Thoracic aorta (tissue), 2 donors: ENCODE data around the gene WDR46. TPM values are rescaled to one million over a fixed set of nuclear protein-coding genes. Genes with fewer than 3 reads are reported as not detected.

Experiments used
- ATAC-seq: fragments of 150-250 bp; one replicate; pipeline ENCODE4 v1.8.0; 2017; ENCODE audit warnings: low read depth; ENCODE audit not compliant: insufficient number of reproducible peaks, low FRiP score
- DNase-seq: peaks from one replicate; pipeline ENCODE4 v3.0.0-alpha.2; 2020; ENCODE audit warnings: low spot score
- H3K27ac ChIP-seq, 2 donors: fragments of 200-600 bp; sonication (generic); 1 replicate in 1 of 2; 2 replicates in 1 of 2; pipeline ENCODE4 v1.5.1; 2016; ENCODE audit warnings: mild to moderate bottlenecking in 2 of 2, moderate library complexity in 2 of 2
- H3K27me3 ChIP-seq: fragments of 200-600 bp; sonication (generic); replicated peaks from 2 replicates; pipeline ENCODE4 v1.6.0; 2016; ENCODE audit warnings: mild to moderate bottlenecking; ENCODE audit not compliant: insufficient read depth
- H3K36me3 ChIP-seq: fragments of 200-600 bp; sonication (generic); one replicate; pipeline ENCODE4 v1.5.1; 2016
- H3K4me1 ChIP-seq, 2 donors: fragments of 200-600 bp; sonication (generic); 1 replicate in 1 of 2; 2 replicates in 1 of 2; pipeline versions ENCODE4 v1.5.1 to v1.6.0; 2016; ENCODE audit warnings: low read depth in 2 of 2, mild to moderate bottlenecking in 1 of 2; ENCODE audit not compliant: control insufficient read depth in 1 of 2
- H3K4me3 ChIP-seq: fragments of 200-600 bp; sonication (generic); 2 replicates; pipeline ENCODE4 v1.5.1; 2016; ENCODE audit warnings: mild to moderate bottlenecking
- H3K9me3 ChIP-seq: fragments of 200-600 bp; sonication (generic); 2 replicates; pipeline ENCODE4 v1.5.1; 2016
- CTCF ChIP-seq: fragments of 200-600 bp; sonication (generic); IDR thresholded peaks from one replicate; pipeline ENCODE4 v1.5.1; 2019; ENCODE audit warnings: antibody characterized with exemption
- total RNA-seq, 2 donors: library from RNA; depleted of rRNA; stranded (reverse); fragments of >200 nt; gene quantifications; one replicate each; pipeline versions ENCODE4 v1.1.0 to v1.2.3, GENCODE V29; 2016

Gene WDR46
- total RNA-seq, 2 donors from 2014 or later, result 42.6 to 60.3 TPM

- H3K36me3 ChIP-seq, result peaks cover 3% of the 10 kb centered on the region
- DNase-seq (no peak), ATAC-seq (no peak)
- no peaks in the 10 kb centered on the region for H3K9me3 ChIP-seq
- no peak for TF ChIP-seq CTCF
- H3K27me3 ChIP-seq, result no peaks in the 10 kb centered on the region
- peaks cover 34 to 52% of the 10 kb centered on the region in 2 donors for H3K4me1 ChIP-seq
- peak within 1 kb of the TSS; percentile 92 to 96 for H3K27ac ChIP-seq
- peak within 1 kb of the TSS; percentile 71 for H3K4me3 ChIP-seq
Measured at GRCh38 chr6:33313709-33314514, 24.9 kb upstream of the WDR46 start, which contains the start of gene TAPBP. TAPBP (minus strand) TSS chr6:33314078; CDS start chr6:33314041, 37 bp downstream.

GRCh38 chr6:33313105-33313708, 24.2 kb upstream of the WDR46 start:
- Histone ChIP-seq H3K9me3 (no peaks in the 10 kb centered on the region), H3K4me3 (peak overlapping the region; percentile 71), H3K4me1 (peaks cover 27 to 44% of the 10 kb centered on the region in 2 donors), H3K27ac (peak overlapping the region; percentile 92 to 96), H3K27me3 (no peaks in the 10 kb centered on the region), H3K36me3 (no peaks in the 10 kb centered on the region)
- ATAC-seq, result no peak
- TF ChIP-seq CTCF, result no peak
- DNase-seq, result no peak

GRCh38 chr6:33312361-33313104, 23.5 kb upstream of the WDR46 start:
- ATAC-seq, result no peak
- H3K27me3 ChIP-seq, result no peaks in the 10 kb centered on the region
- H3K4me3 ChIP-seq, result peak overlapping the region; percentile 71
- DNase-seq, result no peak
- H3K9me3 ChIP-seq, result no peaks in the 10 kb centered on the region
- no peak for TF ChIP-seq CTCF
- no peaks in the 10 kb centered on the region for H3K36me3 ChIP-seq
- peak overlapping the region; percentile 92 to 96 for H3K27ac ChIP-seq
- H3K4me1 ChIP-seq, result peaks cover 27 to 44% of the 10 kb centered on the region in 2 donors

- ATAC-seq (no peak), DNase-seq (no peak)
- Histone ChIP-seq H3K27me3 (no peaks in the 10 kb centered on the region), H3K4me3 (no peak overlapping the region), H3K4me1 (peaks cover 0 to 6% of the 10 kb centered on the region in 2 donors), H3K36me3 (peaks cover 19% of the 10 kb centered on the region), H3K27ac (no peak overlapping the region), H3K9me3 (no peaks in the 10 kb centered on the region)
- TF ChIP-seq CTCF, result no peak
Measured at GRCh38 chr6:33306356-33306755, 17.3 kb upstream of the WDR46 start.

GRCh38 chr6:33305052-33305451, 16.0 kb upstream of the WDR46 start:
- Histone ChIP-seq H3K27me3 (no peaks in the 10 kb centered on the region), H3K9me3 (no peaks in the 10 kb centered on the region), H3K4me3 (no peak overlapping the region), H3K4me1 (peaks cover 6 to 15% of the 10 kb centered on the region in 2 donors), H3K27ac (no peak overlapping the region), H3K36me3 (peaks cover 19% of the 10 kb centered on the region)
- no peak for TF ChIP-seq CTCF
- ATAC-seq (no peak), DNase-seq (no peak)
